VCaP (cell line): Measurements from ENCODE around the gene HDAC10.

ENCODE experiments used
- H3K27ac ChIP-seq: fragments of 450-650 bp; 2 replicates; pipeline ENCODE4 v1.5.1; 2017
- CTCF ChIP-seq: fragments of 450-650 bp; conservative IDR thresholded peaks from 2 replicates; pipeline ENCODE4 v1.5.1; 2017; ENCODE audit warnings: mild to moderate bottlenecking, moderate library complexity

The HDAC10 gene

GRCh38 chr22:50249341-50250248 is 1.5 kb downstream of the HDAC10 start:
- H3K27ac ChIP-seq: peak overlapping the region; percentile 84
- no peak for TF ChIP-seq CTCF

DNA sequence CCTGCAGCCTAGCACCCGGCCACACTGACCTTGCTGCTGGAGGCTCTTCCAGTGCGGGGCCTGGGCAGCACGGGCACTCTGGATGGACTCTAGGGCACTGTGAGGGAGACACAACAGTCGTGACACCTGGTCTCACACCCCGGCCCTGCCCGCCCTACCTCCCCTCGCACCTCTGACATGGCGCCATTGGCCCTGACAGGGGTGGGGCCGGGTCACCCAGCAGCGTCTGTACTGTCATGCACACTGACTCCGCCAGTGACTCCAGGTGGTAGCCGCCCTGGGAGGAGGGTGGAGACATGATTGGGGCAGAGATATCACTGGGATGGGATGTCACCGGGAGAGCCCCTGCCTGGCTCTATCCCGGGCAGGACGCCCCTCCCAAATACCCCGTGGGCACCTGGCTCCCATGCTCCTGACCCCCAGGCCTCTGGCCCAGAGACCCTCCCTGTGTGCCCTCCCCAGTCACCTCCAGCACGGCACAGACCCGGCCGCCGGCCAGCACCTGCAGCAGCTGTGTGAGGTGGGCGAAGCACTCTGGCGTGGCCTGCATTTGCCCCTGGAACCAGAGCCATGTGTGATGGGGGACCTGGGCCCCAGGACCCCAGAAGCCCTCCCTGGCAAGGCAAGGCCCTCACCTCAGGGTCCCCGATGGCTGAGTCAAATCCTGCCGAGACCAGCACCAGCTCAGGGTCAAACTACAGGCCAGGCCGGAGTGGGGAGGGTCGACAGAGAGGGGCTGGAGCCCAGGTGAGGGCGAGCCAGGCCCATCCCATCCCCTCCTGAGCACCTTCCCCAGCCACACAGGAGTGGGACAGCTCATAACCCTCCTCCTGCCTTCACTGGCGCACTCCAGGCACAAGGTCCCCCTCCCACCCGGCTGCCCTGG is 2.6 kb downstream of the HDAC10 start:
- peak overlapping the region; percentile 80 for H3K27ac ChIP-seq
- no peak for TF ChIP-seq CTCF

DNA sequence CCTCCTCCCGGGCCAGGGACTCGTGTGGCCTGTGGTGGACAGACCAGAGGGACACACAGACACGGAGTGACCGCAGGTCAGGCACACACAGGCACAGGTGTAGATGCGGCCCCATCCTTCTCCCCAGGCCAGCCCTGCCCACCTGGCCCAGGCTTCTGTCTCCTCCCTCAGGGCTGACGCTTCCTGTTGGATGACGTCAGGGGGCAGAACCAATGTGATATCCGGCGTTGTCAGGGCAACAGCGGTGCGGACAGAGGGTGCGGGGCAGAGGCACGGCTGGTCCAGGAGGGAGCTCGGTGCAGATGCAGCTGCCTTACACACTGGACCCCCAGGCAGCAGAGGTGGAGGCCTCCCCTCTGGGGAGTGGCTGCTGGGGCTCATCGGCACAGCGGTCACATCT is 3.3 kb downstream of the HDAC10 start:
- TF ChIP-seq CTCF: no peak
- H3K27ac ChIP-seq: peak overlapping the region; percentile 80

DNA sequence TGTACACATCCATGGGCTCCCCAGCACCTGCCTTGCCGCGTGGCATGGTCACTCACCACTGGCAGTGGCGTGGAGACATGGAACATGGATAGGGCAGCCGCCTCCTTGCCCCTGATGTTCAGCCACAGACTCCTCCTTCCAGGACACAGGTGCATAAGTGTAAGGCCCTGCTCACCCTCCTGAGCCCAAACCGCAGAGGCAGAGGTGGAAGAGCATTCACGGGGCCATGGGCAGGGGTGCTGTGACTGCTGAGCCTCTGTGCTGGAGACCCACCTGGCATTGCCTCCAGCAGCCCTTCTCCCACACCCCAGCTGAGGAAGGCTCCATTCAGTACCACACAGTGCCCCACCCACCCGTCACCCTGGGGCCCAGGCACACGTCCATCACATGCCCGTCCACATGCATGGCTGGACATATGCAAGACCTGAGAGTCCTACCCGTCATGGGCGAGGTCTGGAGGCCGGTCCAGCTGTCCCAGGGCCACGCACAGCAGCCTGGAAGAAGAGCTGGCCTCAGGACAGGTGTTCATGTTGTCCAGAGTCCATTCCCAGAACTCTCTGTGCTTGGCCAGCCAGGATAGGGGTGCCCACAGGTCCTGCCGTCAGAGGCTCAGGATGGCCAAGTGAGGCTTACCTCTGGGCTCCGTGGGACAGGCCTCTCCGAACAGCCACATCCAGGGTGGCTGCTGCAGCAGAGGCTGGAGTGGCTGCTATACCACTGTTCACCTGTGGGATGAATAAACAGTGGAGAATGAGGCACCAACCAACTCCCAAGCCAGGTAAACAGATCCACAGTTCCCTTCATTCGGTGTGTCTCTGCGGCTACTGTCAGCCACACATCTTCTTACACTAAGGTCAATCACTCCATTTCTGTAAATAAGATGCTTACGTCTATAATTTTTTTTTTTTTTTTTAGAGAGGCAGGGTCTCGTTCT is 4.6 kb downstream of the HDAC10 start:
- TF ChIP-seq CTCF: no peak
- peak overlapping the region; percentile 80 for H3K27ac ChIP-seq

GRCh38 chr22:50245214-50246072 is 5.6 kb downstream of the HDAC10 start:
- H3K27ac ChIP-seq: peak overlapping the region; percentile 80
- no peak for TF ChIP-seq CTCF

DNA sequence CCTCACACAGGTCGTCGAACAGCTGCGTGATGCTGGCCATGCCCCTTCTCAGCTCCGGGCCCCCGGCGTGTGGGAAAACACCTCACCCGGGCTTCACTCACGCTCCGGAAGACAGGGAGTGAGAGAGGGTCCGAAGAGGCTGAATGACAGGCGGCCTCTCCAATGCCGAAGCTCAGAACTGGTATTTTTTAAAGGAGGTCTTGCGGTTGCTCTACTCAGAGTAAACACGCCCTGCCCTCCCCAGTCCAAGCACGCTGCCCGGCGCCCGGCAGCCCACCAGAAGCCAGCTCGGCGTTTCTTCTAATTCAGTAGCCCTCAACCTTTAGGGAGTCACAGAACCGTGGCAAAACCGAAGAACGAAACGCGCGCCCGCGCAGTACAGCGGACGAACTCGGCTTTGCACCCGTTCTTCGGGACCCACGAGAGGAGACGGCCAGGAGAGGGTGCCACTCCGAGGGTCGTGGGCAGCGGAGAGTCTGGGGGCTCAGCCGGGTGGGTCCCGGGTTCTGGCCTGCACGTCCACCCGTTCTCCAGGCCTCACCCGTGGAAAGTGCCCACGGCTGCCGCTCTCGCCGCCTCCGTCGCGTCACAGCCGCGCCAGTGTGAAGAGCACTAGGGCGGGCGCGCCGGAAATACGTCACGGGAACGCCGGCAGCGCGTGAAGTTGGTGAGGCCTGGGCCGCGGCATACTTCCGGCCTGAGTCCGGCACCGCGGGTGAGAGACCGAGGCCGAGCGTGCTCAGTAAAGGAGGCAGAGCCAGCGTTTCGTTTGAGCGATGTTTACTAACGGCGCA is 6.4 kb downstream of the HDAC10 start, which contains the start of gene TUBGCP6:
TUBGCP6 (minus strand) TSS at position 604 of the 794 bp plus-strand sequence; CDS start at position 40, 564 bp downstream.
- no peak for TF ChIP-seq CTCF
- H3K27ac ChIP-seq: peak within 1 kb of the TSS; percentile 80
